GM23338 (cell line): ENCODE results near the gene SFRP4. TPM values are rescaled to one million over a fixed set of nuclear protein-coding genes. Genes with fewer than 3 reads are reported as not detected.

Source experiments
- ATAC-seq: fragments of 200-7000 bp; cut with Tn5 transposase; 3 replicates; pipeline ENCODE4 v1.9.1; 2020
- DNase-seq: peaks from one replicate; pipeline ENCODE4 v3.0.0-alpha.2; 2015; ENCODE audit warnings: low spot score
- H2AFZ ChIP-seq: fragments of 200-600 bp; sonication (generic); 2 replicates; pipeline ENCODE4 v1.8.0; 2016; ENCODE audit warnings: antibody characterized with exemption, mild to moderate bottlenecking, moderate library complexity
- H3F3A ChIP-seq: fragments of 200-600 bp; sonication (generic); replicated peaks from 2 replicates; pipeline ENCODE4 v1.8.0; 2017; ENCODE audit warnings: antibody characterized with exemption, mixed run types, low read depth
- H3K27ac ChIP-seq: fragments of 200-600 bp; sonication (generic); 2 replicates; pipeline ENCODE4 v1.6.1; 2016; ENCODE audit warnings: low read depth
- H3K27me3 ChIP-seq: fragments of 200-600 bp; sonication (generic); 2 replicates; pipeline ENCODE4 v1.8.0; 2016; ENCODE audit warnings: mild to moderate bottlenecking, mixed run types, moderate library complexity; ENCODE audit not compliant: insufficient read depth
- H3K36me3 ChIP-seq: fragments of 200-600 bp; sonication (generic); 2 replicates; pipeline ENCODE4 v1.8.0; 2016; ENCODE audit warnings: mild to moderate bottlenecking; ENCODE audit not compliant: insufficient read depth
- H3K4me1 ChIP-seq: fragments of 200-600 bp; sonication (generic); 2 replicates; pipeline ENCODE4 v1.8.0; 2016; ENCODE audit warnings: mild to moderate bottlenecking, moderate library complexity; ENCODE audit not compliant: insufficient read depth
- H3K4me2 ChIP-seq: fragments of 200-600 bp; sonication (generic); 2 replicates; pipeline ENCODE4 v1.7.1; 2017; ENCODE audit warnings: mixed run types
- H3K4me3 ChIP-seq: fragments of 200-600 bp; sonication (generic); 2 replicates; pipeline ENCODE4 v1.6.1; 2016; ENCODE audit warnings: mixed run types
- H3K79me2 ChIP-seq: fragments of 200-600 bp; sonication (generic); replicated peaks from 2 replicates; pipeline ENCODE4 v1.8.0; 2017; ENCODE audit warnings: mild to moderate bottlenecking; ENCODE audit not compliant: insufficient read depth
- H3K9me2 ChIP-seq: fragments of 200-600 bp; sonication (generic); 2 replicates; pipeline ENCODE4 v1.8.0; 2017; ENCODE audit not compliant: insufficient read depth
- H4K20me1 ChIP-seq: fragments of 200-600 bp; sonication (generic); replicated peaks from 2 replicates; pipeline ENCODE4 v1.8.0; 2017; ENCODE audit warnings: mild to moderate bottlenecking; ENCODE audit not compliant: insufficient read depth
- H3K27ac Mint-ChIP-seq: 2 replicates; pipeline ENCODE4 v1.8.0; 2020; ENCODE audit warnings: inconsistent platforms, mild to moderate bottlenecking, moderate library complexity, mixed read lengths
- H3K27me3 Mint-ChIP-seq: 3 replicates; pipeline ENCODE4 v1.8.0; 2022; ENCODE audit warnings: low read depth, mild to moderate bottlenecking, moderate library complexity, mixed read lengths, inconsistent platforms; ENCODE audit not compliant: insufficient read depth, poor library complexity
- H3K36me3 Mint-ChIP-seq: 3 replicates; pipeline ENCODE4 v1.8.0; 2021; ENCODE audit warnings: low read depth, mild to moderate bottlenecking, inconsistent platforms, moderate library complexity, mixed read lengths
- H3K4me1 Mint-ChIP-seq: 3 replicates; pipeline ENCODE4 v1.8.0; 2020; ENCODE audit warnings: mild to moderate bottlenecking, inconsistent platforms, mixed read lengths
- H3K4me3 Mint-ChIP-seq: 3 replicates; pipeline ENCODE4 v1.8.0; 2021; ENCODE audit warnings: moderate library complexity, mild to moderate bottlenecking, inconsistent platforms, mixed read lengths
- H3K9me3 Mint-ChIP-seq: 3 replicates; pipeline ENCODE4 v1.8.0; 2020; ENCODE audit warnings: moderate library complexity, mild to moderate bottlenecking, inconsistent platforms, mixed read lengths
- CREB1 ChIP-seq: fragments of 250-450 bp; sonication (Bioruptor Pico); IDR thresholded peaks from 2 replicates; pipeline ENCODE4 v1.5.0; 2020; ENCODE audit warnings: low read depth, mild to moderate bottlenecking, moderate library complexity
- EZH2 ChIP-seq: fragments of 200-600 bp; sonication (generic); IDR thresholded peaks from one replicate; pipeline ENCODE4 v1.8.0; 2017; ENCODE audit warnings: antibody characterized with exemption, mild to moderate bottlenecking, low read depth; ENCODE audit not compliant: unreplicated experiment
- EZH2phosphoT487 ChIP-seq: fragments of 200-600 bp; sonication (generic); IDR thresholded peaks from one replicate; pipeline ENCODE4 v1.8.1; 2018; ENCODE audit warnings: antibody characterized with exemption; ENCODE audit not compliant: unreplicated experiment
- JUNB ChIP-seq: IDR thresholded peaks from one replicate; pipeline ENCODE4 v1.6.1; 2016; ENCODE audit warnings: antibody characterized with exemption; ENCODE audit not compliant: unreplicated experiment
- NANOG ChIP-seq: IDR thresholded peaks from 2 replicates; pipeline ENCODE4 v1.6.1; 2016; ENCODE audit warnings: antibody characterized with exemption, borderline replicate concordance
- ZNF114 ChIP-seq: fragments of 250-450 bp; sonication (Bioruptor Pico); IDR thresholded peaks from 2 replicates; pipeline ENCODE4 v1.5.0; 2020; ENCODE audit warnings: mild to moderate bottlenecking, moderate library complexity
- polyA plus RNA-seq: library from polyadenylated mRNA; unstranded; fragments of >200 nt; fragmentation: Nextera tagmentation; extraction: Ambion mirVana; gene quantifications from 2 replicates; pipeline ENCODE4 v1.2.1, GENCODE V29; 2016
- total RNA-seq: library from RNA; depleted of rRNA; stranded (reverse); fragments of >200 nt; shearing (Covaris generic); gene quantifications from 2 replicates; pipeline ENCODE4 v1.2.3, GENCODE V29; 2014
- TF ChIP-seq, protein P1 (sequence below): fragments of 250-450 bp; sonication (Bioruptor Pico); IDR thresholded peaks from 2 replicates; pipeline ENCODE4 v1.5.0; 2020; ENCODE audit warnings: mild to moderate bottlenecking, moderate library complexity
- TF ChIP-seq, protein P2 (sequence below), 2 experiments: fragments of 200-600 bp in 1 of 2; sonication (generic) in 1 of 2; conservative IDR thresholded peaks; 2 replicates each; pipeline versions ENCODE4 v1.5.1 to v1.6.1; 2016 to 2017; ENCODE audit warnings: antibody characterized with exemption in 2 of 2, low read depth in 2 of 2, mild to moderate bottlenecking in 2 of 2, moderate library complexity in 1 of 2

Gene SFRP4
- total and polyA plus RNA-seq, 2 experiments from 2014 or later = not detected

GRCh38 chr7:37945336-37945735 lies 28.7 kb upstream of the SFRP4 start (continued):
- TF ChIP-seq, protein P1, sequence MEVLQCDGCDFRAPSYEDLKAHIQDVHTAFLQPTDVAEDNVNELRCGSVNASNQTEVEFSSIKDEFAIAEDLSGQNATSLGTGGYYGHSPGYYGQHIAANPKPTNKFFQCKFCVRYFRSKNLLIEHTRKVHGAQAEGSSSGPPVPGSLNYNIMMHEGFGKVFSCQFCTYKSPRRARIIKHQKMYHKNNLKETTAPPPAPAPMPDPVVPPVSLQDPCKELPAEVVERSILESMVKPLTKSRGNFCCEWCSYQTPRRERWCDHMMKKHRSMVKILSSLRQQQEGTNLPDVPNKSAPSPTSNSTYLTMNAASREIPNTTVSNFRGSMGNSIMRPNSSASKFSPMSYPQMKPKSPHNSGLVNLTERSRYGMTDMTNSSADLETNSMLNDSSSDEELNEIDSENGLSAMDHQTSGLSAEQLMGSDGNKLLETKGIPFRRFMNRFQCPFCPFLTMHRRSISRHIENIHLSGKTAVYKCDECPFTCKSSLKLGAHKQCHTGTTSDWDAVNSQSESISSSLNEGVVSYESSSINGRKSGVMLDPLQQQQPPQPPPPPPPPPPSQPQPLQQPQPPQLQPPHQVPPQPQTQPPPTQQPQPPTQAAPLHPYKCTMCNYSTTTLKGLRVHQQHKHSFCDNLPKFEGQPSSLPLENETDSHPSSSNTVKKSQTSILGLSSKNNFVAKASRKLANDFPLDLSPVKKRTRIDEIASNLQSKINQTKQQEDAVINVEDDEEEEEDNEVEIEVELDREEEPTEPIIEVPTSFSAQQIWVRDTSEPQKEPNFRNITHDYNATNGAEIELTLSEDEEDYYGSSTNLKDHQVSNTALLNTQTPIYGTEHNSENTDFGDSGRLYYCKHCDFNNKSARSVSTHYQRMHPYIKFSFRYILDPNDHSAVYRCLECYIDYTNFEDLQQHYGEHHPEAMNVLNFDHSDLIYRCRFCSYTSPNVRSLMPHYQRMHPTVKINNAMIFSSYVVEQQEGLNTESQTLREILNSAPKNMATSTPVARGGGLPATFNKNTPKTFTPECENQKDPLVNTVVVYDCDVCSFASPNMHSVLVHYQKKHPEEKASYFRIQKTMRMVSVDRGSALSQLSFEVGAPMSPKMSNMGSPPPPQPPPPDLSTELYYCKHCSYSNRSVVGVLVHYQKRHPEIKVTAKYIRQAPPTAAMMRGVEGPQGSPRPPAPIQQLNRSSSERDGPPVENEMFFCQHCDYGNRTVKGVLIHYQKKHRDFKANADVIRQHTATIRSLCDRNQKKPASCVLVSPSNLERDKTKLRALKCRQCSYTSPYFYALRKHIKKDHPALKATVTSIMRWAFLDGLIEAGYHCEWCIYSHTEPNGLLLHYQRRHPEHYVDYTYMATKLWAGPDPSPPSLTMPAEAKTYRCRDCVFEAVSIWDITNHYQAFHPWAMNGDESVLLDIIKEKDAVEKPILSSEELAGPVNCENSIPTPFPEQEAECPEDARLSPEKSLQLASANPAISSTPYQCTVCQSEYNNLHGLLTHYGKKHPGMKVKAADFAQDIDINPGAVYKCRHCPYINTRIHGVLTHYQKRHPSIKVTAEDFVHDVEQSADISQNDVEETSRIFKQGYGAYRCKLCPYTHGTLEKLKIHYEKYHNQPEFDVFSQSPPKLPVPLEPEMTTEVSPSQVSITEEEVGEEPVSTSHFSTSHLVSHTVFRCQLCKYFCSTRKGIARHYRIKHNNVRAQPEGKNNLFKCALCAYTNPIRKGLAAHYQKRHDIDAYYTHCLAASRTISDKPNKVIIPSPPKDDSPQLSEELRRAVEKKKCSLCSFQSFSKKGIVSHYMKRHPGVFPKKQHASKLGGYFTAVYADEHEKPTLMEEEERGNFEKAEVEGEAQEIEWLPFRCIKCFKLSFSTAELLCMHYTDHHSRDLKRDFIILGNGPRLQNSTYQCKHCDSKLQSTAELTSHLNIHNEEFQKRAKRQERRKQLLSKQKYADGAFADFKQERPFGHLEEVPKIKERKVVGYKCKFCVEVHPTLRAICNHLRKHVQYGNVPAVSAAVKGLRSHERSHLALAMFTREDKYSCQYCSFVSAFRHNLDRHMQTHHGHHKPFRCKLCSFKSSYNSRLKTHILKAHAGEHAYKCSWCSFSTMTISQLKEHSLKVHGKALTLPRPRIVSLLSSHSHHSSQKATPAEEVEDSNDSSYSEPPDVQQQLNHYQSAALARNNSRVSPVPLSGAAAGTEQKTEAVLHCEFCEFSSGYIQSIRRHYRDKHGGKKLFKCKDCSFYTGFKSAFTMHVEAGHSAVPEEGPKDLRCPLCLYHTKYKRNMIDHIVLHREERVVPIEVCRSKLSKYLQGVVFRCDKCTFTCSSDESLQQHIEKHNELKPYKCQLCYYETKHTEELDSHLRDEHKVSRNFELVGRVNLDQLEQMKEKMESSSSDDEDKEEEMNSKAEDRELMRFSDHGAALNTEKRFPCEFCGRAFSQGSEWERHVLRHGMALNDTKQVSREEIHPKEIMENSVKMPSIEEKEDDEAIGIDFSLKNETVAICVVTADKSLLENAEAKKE (CRISPR knock-in tag) = no peak
- TF ChIP-seq EZH2 = no peak
- TF ChIP-seq JUNB = no peak
- no peak for TF ChIP-seq NANOG
- TF ChIP-seq, protein P2, sequence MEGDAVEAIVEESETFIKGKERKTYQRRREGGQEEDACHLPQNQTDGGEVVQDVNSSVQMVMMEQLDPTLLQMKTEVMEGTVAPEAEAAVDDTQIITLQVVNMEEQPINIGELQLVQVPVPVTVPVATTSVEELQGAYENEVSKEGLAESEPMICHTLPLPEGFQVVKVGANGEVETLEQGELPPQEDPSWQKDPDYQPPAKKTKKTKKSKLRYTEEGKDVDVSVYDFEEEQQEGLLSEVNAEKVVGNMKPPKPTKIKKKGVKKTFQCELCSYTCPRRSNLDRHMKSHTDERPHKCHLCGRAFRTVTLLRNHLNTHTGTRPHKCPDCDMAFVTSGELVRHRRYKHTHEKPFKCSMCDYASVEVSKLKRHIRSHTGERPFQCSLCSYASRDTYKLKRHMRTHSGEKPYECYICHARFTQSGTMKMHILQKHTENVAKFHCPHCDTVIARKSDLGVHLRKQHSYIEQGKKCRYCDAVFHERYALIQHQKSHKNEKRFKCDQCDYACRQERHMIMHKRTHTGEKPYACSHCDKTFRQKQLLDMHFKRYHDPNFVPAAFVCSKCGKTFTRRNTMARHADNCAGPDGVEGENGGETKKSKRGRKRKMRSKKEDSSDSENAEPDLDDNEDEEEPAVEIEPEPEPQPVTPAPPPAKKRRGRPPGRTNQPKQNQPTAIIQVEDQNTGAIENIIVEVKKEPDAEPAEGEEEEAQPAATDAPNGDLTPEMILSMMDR (conservative IDR thresholded peaks at IDR 0.05; ENCODE audit: low read depth in 2 of 2) = no peak
- no peak for TF ChIP-seq ZNF114 (CRISPR knock-in tag)
- no peak for TF ChIP-seq CREB1

DNA sequence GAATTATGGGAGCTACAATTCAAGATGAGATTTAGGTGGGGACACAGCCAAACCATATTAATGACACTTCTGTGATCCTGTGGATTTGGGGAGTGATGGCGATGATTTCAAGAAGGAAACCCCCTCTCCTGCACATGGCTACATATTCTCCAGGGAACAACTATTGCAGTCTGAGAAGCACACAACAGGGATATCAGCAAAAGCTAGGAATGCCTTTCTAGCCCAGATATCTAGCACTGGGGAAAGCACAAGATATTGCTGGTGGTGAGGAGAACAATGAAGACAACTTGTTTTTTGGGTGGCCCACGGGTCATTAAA lies 28.1 kb upstream of the SFRP4 start:
- no peaks in the 10 kb centered on the region for H3K9me2 ChIP-seq
- DNase-seq (no peak), ATAC-seq (no peak)
- no peaks in the 10 kb centered on the region for H3K36me3 Mint-ChIP-seq
- peaks cover 7% of the 10 kb centered on the region; the same call in 2 of the 3 replicates for H3K4me1 Mint-ChIP-seq
- no peak overlapping the region for H3K4me3 ChIP-seq
- no peaks in the 10 kb centered on the region for H3K79me2 ChIP-seq
- H3K9me3 Mint-ChIP-seq = no peaks in the 10 kb centered on the region
- no peaks in the 10 kb centered on the region for H3K27me3 Mint-ChIP-seq
- no peak overlapping the region for H3K4me3 Mint-ChIP-seq
- TF ChIP-seq EZH2phosphoT487 = no peak
- TF ChIP-seq CREB1 = no peak
- no peak overlapping the region for H3K27ac Mint-ChIP-seq
- H2AFZ ChIP-seq = no peak overlapping the region
- no peaks in the 10 kb centered on the region for H3F3A ChIP-seq
- no peak overlapping the region for H3K27ac ChIP-seq
- H4K20me1 ChIP-seq = no peaks in the 10 kb centered on the region
- H3K27me3 ChIP-seq = no peaks in the 10 kb centered on the region
- H3K4me2 ChIP-seq = no peak overlapping the region
- peaks cover 5% of the 10 kb centered on the region; the same call in 1 of the 2 replicates for H3K4me1 ChIP-seq
- no peaks in the 10 kb centered on the region for H3K36me3 ChIP-seq
